Activated T-helper 17 cell treated with anti-CD3 and anti-CD28 coated beads, Interleukin-2, amount 50 U/mL, for 72 hours (primary cell): ENCODE data around the gene ABHD10. TPM values are rescaled to one million over a fixed set of nuclear protein-coding genes. Genes with fewer than 3 reads are reported as not detected.

Experiments
- total RNA-seq, 2 donors: library from RNA; stranded (reverse); gene quantifications; one replicate each; pipeline ENCODE4 v1.2.3, GENCODE V29; 2022

The ABHD10 gene
- total RNA-seq, 2 donors from 2014 or later, result 63.3 to 84.9 TPM

Other genes starting within 250 kb of the ABHD10 start
- gene PHLDB2, start 119.8 kb upstream of the ABHD10 start, total RNA-seq, result 1 to 10 TPM; 2.9 TPM
- gene TAGLN3, start 19.9 kb downstream of the ABHD10 start, total RNA-seq, result 1 to 10 TPM in 1 of 2 donors, under 1 TPM in 1; 0.56 to 7.1 TPM
- 1 to 10 TPM in 1 of 2 donors, under 1 TPM in 1; 0.24 to 1.6 TPM for gene TMPRSS7, start 55.7 kb downstream of the ABHD10 start, total RNA-seq
- 10 to 100 TPM in 1 of 2 donors, 1 to 10 TPM in 1; 9.9 to 14.5 TPM for gene C3orf52, start 107.4 kb downstream of the ABHD10 start, total RNA-seq
- gene GCSAM, start 154.2 kb downstream of the ABHD10 start, total RNA-seq, result 10 to 100 TPM; 13.5 to 18.6 TPM